ENCODE data around the gene ROCK2. TPM values are rescaled to one million over a fixed set of nuclear protein-coding genes. Genes with fewer than 3 reads are reported as not detected.

The ROCK2 gene
- total and polyA plus RNA-seq, 9 of the 15 experiments (the other 6 are each of a cell fraction or from before 2014, with no cell fraction given) = 4.9 to 30.6 (median 14.3) TPM

DNA sequence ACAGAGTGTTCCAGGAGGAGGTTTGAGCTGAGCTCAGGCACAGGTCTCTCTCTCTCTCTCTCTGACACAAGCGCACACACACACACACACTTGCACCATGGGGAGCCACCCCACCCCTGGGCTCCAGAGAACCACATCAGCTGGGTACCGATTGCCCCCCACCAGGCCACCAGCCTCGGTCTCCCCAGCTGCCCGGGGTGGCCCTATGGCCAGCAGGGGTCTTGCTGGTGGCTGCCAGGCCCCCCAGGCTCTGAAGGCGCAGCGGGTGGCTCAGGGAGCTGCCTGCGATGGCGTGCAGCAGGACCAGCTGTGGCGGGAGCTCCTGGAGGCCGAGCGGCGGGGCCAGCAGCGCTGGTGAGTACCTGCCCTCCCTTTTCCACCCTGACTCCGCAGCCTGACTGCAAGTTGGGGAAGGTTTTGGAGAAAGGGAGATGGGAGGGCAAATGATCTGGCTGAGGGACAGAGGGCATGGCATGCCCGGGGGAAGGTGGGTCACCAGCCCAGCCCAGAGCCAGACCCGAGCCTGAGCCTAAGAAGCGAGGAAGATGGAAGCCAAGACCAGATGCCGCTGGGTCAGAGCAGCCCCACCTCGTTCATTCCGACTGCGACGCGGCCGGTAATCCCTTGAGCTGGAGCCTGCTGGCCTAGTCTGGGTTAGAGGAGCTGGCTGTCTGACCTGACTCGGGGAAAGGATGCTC lies 211.0 kb downstream of the ROCK2 start (continued):
- TF ChIP-seq, protein P1, sequence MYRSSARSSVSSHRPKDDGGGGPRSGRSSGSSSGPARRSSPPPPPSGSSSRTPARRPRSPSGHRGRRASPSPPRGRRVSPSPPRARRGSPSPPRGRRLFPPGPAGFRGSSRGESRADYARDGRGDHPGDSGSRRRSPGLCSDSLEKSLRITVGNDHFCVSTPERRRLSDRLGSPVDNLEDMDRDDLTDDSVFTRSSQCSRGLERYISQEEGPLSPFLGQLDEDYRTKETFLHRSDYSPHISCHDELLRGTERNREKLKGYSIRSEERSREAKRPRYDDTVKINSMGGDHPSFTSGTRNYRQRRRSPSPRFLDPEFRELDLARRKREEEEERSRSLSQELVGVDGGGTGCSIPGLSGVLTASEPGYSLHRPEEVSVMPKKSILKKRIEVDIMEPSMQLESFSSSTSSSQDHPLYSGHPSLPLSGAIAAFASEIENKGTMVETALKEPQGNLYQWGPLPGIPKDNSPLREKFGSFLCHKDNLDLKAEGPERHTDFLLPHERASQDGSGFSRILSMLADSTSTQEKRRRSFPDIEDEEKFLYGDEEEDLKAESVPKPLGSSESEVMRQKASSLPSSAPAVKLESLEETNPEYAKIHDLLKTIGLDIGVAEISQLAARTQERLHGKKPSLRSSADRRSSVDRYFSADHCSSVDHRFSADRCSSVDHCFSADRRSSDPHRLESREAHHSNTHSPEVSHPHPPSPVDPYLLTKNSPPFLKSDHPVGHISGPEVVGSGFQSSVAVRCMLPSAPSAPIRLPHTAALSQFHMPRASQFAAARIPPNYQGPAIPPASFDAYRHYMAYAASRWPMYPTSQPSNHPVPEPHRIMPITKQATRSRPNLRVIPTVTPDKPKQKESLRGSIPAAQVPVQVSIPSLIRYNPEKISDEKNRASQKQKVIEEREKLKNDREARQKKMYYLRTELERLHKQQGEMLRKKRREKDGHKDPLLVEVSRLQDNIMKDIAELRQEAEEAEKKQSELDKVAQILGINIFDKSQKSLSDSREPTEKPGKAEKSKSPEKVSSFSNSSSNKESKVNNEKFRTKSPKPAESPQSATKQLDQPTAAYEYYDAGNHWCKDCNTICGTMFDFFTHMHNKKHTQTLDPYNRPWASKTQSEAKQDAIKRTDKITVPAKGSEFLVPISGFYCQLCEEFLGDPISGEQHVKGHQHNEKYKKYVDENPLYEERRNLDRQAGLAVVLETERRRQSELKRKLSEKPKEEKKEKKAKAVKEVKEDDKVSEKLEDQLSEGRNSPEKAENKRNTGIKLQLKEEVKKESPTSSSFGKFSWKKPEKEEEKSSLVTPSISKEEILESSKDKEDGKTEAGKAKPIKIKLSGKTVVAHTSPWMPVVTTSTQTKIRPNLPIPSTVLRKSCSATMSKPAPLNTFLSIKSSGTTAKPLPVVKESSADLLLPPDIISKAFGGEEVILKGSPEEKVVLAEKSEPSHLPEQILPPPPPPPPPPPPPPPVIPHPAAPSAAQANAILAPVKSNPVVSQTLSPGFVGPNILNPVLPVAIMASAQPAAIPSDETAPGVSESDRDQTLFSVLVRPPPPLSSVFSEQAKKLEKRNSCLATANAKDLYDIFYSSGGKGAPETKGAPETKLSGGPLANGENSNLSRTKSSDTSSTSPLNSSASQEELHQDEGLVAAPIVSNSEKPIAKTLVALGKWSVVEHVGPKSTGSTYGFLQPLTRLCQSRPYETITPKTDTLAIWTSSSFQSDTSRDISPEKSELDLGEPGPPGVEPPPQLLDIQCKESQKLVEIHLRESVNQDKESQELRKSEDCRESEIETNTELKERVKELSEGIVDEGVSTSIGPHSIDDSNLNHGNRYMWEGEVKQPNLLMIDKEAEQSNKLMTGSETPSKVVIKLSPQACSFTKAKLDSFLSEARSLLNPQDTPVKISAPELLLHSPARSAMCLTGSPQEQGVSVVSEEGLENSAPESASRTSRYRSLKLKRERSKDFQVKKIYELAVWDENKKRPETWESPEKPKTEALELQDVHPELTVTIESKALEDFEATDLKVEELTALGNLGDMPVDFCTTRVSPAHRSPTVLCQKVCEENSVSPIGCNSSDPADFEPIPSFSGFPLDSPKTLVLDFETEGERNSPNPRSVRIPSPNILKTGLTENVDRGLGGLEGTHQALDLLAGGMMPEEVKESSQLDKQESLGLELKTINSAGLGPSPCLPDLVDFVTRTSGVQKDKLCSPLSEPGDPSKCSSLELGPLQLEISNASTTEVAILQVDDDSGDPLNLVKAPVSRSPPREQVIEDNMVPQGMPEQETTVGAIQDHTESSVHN (IDR thresholded peaks at IDR 0.05; ENCODE audit: borderline replicate concordance in 1 of 2, low read depth in 1 of 2) = no peak
- no peak for TF ChIP-seq SUPT5H (IDR thresholded peaks at IDR 0.05)
